ENCODE data around the gene ITPRIP.

The ITPRIP gene

DNA sequence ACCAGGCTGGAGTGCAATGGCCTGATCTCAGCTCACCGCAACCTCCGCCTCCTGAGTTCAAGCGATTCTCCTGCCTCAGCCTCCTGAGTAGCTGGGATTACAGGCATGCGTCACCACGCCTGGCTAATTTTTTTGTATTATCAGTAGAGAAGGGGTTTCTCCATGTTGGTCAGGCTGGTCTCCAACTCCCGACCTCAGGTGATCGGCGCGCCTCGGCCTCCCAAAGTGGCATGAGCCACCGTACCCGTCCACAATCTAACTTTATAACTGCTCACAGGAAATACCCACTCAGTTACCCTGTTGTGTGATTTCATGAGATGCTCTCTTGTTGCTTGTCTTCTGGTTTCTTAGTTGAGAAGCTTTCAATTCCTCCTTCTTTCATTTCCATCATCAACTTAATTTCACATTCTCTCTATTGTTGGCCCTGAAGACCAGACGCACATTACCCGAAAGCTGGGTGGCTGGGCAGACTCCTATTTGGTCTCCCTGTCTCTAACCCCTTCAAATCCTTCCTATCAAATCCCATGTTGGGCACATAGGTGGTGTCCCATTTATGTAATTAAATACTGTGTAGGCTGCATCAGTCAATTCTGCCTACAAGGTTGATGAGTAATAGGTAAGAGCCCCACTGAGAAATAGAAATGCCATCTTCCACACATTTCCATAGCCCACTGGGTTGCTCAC lies 70.4 kb downstream of the ITPRIP start:
- ATAC-seq (peak; percentile 72), DNase-seq (peak; percentile 45 to 84)
- Mint-ChIP-seq H3K27ac (peak overlapping the region; percentile 91 to 96), H3K27me3 (no peaks in the 10 kb centered on the region), H3K4me1 (peaks cover 48% of the 10 kb centered on the region), H3K9me3 (no peaks in the 10 kb centered on the region), H3K4me3 (peak overlapping the region; percentile 74 to 81)

DNA sequence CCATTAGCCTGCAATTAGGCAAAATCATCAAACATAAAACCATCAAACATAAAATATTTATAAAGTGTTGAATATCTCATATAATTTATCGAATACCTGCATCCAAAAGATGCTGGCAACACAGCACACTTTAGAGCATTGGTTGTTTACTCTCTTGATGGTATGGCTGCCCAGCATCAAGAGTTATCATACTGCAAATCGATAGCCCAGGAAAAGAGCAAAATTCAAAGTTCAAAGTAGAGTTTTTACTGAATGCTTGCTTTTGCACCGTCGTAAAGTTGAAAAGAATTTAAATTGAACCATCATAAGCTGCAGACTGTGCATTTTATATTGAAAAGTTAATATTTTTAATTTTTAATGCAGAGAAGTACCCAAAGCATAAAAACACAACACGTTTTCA lies 73.5 kb downstream of the ITPRIP start:
- peak overlapping the region in 1 of 2 donors; percentile 79 for H3K4me3 Mint-ChIP-seq
- H3K27me3 Mint-ChIP-seq = no peaks in the 10 kb centered on the region
- ATAC-seq (no peak), DNase-seq (no peak)
- H3K27ac Mint-ChIP-seq = peak overlapping the region in 1 of 2 donors; percentile 68
- peaks cover 77% of the 10 kb centered on the region for H3K4me1 Mint-ChIP-seq
- H3K9me3 Mint-ChIP-seq = no peaks in the 10 kb centered on the region

DNA sequence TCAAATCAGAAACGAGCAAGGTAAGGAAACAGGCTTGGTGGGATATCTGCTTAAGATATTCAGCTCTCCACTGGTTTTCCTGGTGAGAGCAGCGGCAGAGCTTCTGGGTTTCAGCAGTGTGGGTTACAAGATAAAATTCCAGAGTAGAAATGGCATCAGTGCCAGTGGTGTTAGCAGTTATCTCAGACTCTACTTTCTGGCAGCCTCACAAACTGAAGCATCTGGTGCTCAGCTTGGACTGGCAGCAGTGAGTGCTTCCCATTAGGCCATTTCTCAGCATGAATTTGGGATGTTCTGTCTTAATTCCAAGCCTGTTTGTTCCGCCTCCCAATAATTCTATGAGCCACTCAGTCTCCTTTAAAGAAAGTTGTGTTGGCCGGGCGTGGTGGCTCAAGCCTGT lies 76.2 kb downstream of the ITPRIP start:
- Mint-ChIP-seq H3K27ac (no peak overlapping the region), H3K27me3 (no peaks in the 10 kb centered on the region), H3K4me1 (peaks cover 88% of the 10 kb centered on the region), H3K9me3 (no peaks in the 10 kb centered on the region), H3K4me3 (peak overlapping the region in 1 of 2 donors; percentile 85)
- DNase-seq (no peak), ATAC-seq (no peak)

DNA sequence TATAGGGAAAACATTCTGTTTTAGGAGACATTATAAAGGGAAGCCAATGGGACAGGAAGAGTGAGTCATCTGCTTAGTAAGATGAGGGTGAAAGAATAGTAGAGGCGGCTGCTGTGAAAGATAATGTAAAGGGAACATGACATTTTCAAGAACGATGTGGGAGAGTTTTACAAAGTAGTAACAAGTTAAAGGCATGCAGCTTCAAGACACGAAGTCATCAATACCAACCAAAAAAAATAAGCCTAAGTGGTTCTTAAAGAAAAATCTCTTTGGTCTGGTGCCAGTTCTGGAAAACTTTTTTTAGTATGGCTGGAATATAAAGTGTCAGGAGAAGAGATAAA lies 77.5 kb downstream of the ITPRIP start:
- no peaks in the 10 kb centered on the region for H3K9me3 Mint-ChIP-seq
- H3K4me1 Mint-ChIP-seq = peaks cover 84% of the 10 kb centered on the region
- ATAC-seq (peak; percentile 75), DNase-seq (no peak)
- H3K4me3 Mint-ChIP-seq = peak overlapping the region; percentile 45 to 85
- H3K27me3 Mint-ChIP-seq = no peaks in the 10 kb centered on the region
- H3K27ac Mint-ChIP-seq = peak overlapping the region; percentile 87 to 93

DNA sequence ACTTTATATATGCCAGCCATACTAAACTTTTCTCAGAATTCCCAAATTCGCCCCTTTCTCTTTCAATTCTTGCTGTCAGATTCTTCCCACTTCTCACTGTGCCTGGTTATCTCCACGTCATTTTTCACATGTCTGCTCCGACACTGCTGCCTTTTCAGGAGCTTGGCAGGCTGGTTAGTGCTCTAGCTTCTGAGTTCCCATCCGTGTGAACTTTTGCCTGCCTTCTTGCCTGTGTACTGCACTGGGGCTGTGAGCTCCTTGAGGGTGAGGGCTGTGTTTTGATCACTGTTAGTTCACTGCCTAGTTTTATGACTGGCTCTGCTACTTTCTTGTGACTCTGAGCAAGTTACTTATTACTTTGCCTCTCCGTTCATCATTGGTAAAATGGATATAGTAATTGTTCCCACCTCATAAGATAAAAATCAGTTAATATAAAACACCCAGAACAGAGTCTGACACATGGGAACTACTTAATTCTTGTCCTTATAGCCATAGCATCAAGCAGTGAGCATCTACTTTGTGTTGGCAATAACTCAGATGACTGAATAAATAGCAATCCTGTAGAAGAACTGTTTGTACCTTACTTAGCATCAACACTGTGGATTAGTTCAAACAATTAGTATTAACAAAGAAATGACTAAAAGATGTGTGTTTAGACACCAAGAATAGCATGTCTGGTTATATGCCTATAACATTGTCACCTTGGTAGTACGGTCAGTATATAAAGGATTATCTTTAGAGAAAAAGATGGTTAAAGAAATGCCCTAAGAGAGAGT lies 78.1 kb downstream of the ITPRIP start:
- no peaks in the 10 kb centered on the region for H3K9me3 Mint-ChIP-seq
- peaks cover 78% of the 10 kb centered on the region for H3K4me1 Mint-ChIP-seq
- H3K4me3 Mint-ChIP-seq = peak overlapping the region; percentile 45 to 85
- no peak for DNase-seq
- no peaks in the 10 kb centered on the region for H3K27me3 Mint-ChIP-seq
- ATAC-seq = peak; percentile 62
- peak overlapping the region; percentile 87 to 93 for H3K27ac Mint-ChIP-seq

Data from stimulated activated naive CD8-positive, alpha-beta T cell treated with anti-CD3 and anti-CD28 coated beads, Interleukin-15, amount 100 ng/mL, for 72 hours (primary cell).